ENCODE data around the gene LRMDA. TPM values are rescaled to one million over a fixed set of nuclear protein-coding genes. Genes with fewer than 3 reads are reported as not detected.

LRMDA gene
- total and polyA plus RNA-seq, 10 of the 15 experiments (the other 5 are each of a cell fraction or from before 2014, with no cell fraction given): 0.07 to 0.54 (median 0.29) TPM; not detected in 4

- SMC1A ChIA-PET (ENCODE audit: uncharacterized antibody, unreplicated experiment): interaction anchor here (0.7 to 1.4 kb wide), 8 partner anchors 9 to 530 kb away, joined by 3 to 4 read pairs (median 4); no protein-coding TSS in a partner anchor
- Histone ChIP-seq H4K20me1 (ENCODE audit: control insufficient read depth, insufficient read depth) (no peaks in the 10 kb centered on the region; the same call in 1 of the 2 replicates), H2AFZ (ENCODE audit: control insufficient read depth, low read depth, low read length) (no peak overlapping the region), H3K4me1 (ENCODE audit: control insufficient read depth, insufficient read depth, low read length) (peaks cover 4% of the 10 kb centered on the region; the same call in 1 of the 2 replicates), H3K9ac (ENCODE audit: control insufficient read depth, insufficient read depth, low read length) (no peak overlapping the region), H3K4me2 (ENCODE audit: control insufficient read depth, insufficient read depth) (no peak overlapping the region), H3K27me3 (replicated peaks in 1 of 2; ENCODE audit: control insufficient read depth in 2 of 2, insufficient read depth in 2 of 2, low read length in 1 of 2) (peaks cover 0 to 2% of the 10 kb centered on the region in 2 experiments; a peak in 1 of 4 replicates), H3K27ac (ENCODE audit: control insufficient read depth, insufficient read depth) (no peak overlapping the region), H3K79me2 (ENCODE audit: control insufficient read depth, insufficient read depth, low read length) (no peaks in the 10 kb centered on the region), H3K9me3 (replicated peaks; ENCODE audit: control insufficient read depth, insufficient read depth, low read length) (no peaks in the 10 kb centered on the region), H3K36me3 (ENCODE audit: control insufficient read depth in 2 of 2, insufficient read depth in 2 of 2, low read length in 1 of 2) (no peaks in the 10 kb centered on the region), H3K4me3 (no peak overlapping the region)
- no TSS peak for BruUV-seq (replicated peaks)
- DNase-seq (ENCODE audit: low read depth, low spot score) (no peak), ATAC-seq (peak; percentile 90), FAIRE-seq (no peak)
- CTCF ChIA-PET: interaction anchor here (0.8 to 1.4 kb wide), 2 partner anchors 10 to 17 kb away, joined by 3 read pairs; no protein-coding TSS in a partner anchor
- intact Hi-C loops (cut with micrococcal nuclease; ENCODE audit: unreplicated experiment): loop anchor here (5.0 kb wide), 2 partner anchors 161 to 371 kb away; partner anchors contain the start of gene ZNF503
- TF ChIP-seq IKZF1 (conservative IDR thresholded peaks at IDR 0.05) (peak; percentile 84), GATAD2B (conservative IDR thresholded peaks at IDR 0.05; ENCODE audit: low read depth) (peak; percentile 60), DPF2 (IDR thresholded peaks at IDR 0.05) (peak; percentile 82), BMI1 (IDR thresholded peaks at IDR 0.05; ENCODE audit: borderline replicate concordance) (0 out of 2 replicates have a peak, but pooled peaks have one; percentile 15), BHLHE40 (IDR thresholded peaks at IDR 0.05; ENCODE audit: borderline replicate concordance in 1 of 2, low read depth in 2 of 2, low read length in 1 of 2) (peak; percentile 14 to 77; a peak in 3 of 4 replicates), MEF2B (IDR thresholded peaks at IDR 0.05; ENCODE audit: partially characterized antibody, poor library complexity, severe bottlenecking) (peak; percentile 69), ZSCAN29 (IDR thresholded peaks at IDR 0.05) (no peak), ZNF384 (IDR thresholded peaks at IDR 0.05; ENCODE audit: borderline replicate concordance, low read depth, low read length) (no peak), YBX1 (IDR thresholded peaks at IDR 0.05) (no peak), MTA2 (IDR thresholded peaks at IDR 0.05; ENCODE audit: low read depth) (0 out of 2 replicates have a peak, but pooled peaks have one; percentile 39), IKZF2 (IDR thresholded peaks at IDR 0.05) (peak; percentile 67 to 71; a peak in 2 of 4 replicates), EP300 (IDR thresholded peaks at IDR 0.05; ENCODE audit: borderline replicate concordance in 1 of 2, control insufficient read depth in 1 of 2, low read depth in 2 of 2, low read length in 2 of 2) (peak; percentile 30 to 62; a peak in 2 of 4 replicates), NR2F1 (conservative IDR thresholded peaks at IDR 0.05) (peak; percentile 82)
- TF ChIP-seq, protein P1, sequence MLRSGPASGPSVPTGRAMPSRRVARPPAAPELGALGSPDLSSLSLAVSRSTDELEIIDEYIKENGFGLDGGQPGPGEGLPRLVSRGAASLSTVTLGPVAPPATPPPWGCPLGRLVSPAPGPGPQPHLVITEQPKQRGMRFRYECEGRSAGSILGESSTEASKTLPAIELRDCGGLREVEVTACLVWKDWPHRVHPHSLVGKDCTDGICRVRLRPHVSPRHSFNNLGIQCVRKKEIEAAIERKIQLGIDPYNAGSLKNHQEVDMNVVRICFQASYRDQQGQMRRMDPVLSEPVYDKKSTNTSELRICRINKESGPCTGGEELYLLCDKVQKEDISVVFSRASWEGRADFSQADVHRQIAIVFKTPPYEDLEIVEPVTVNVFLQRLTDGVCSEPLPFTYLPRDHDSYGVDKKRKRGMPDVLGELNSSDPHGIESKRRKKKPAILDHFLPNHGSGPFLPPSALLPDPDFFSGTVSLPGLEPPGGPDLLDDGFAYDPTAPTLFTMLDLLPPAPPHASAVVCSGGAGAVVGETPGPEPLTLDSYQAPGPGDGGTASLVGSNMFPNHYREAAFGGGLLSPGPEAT (IDR thresholded peaks at IDR 0.05; ENCODE audit: low read depth): peak; percentile 25; the same call in 1 of the 2 replicates
- in situ Hi-C loops (cut with MboI): no loop called here
- RAD21 ChIA-PET (ENCODE audit: unreplicated experiment): interaction anchor here (0.7 to 1.6 kb wide), 7 partner anchors 9 to 371 kb away, joined by 3 to 4 read pairs (median 3); partner anchors contain the start of gene ZNF503
- POLR2A ChIA-PET: interaction anchor here (1.2 kb wide), 1 partner anchor 372 kb away, joined by 3 read pairs; the partner anchor contains the start of gene ZNF503
- 48% methylated on average over 5 of the region's 5 CpGs for WGBS (ENCODE audit: insufficient coverage, insufficient replicate concordance, low lambda C conversion rate, missing lambda C conversion rate)
Measured at GRCh38 chr10:75773231-75773780, 341.9 kb downstream of the LRMDA start.

Measured in GM12878 (cell line).